D721Med (cell line): Measurements from ENCODE around the gene AFTPH.

Experiments
- DNase-seq: peaks from one replicate; pipeline ENCODE4 v3.0.0; 2011; ENCODE audit warnings: low spot score; ENCODE audit not compliant: insufficient read length
- FAIRE-seq: peaks from 2 replicates; lab custom pipeline; 2011; peaks lifted over from hg19 to GRCh38; lab: Jason Lieb, UNC
- TF ChIP-seq, protein P1 (sequence below): IDR thresholded peaks from 2 replicates; pipeline ENCODE4 v1.5.1; 2012; ENCODE audit warnings: mild to moderate bottlenecking, control low read depth; ENCODE audit not compliant: insufficient read depth; ENCODE audit errors: missing control alignments

The AFTPH gene

DNA sequence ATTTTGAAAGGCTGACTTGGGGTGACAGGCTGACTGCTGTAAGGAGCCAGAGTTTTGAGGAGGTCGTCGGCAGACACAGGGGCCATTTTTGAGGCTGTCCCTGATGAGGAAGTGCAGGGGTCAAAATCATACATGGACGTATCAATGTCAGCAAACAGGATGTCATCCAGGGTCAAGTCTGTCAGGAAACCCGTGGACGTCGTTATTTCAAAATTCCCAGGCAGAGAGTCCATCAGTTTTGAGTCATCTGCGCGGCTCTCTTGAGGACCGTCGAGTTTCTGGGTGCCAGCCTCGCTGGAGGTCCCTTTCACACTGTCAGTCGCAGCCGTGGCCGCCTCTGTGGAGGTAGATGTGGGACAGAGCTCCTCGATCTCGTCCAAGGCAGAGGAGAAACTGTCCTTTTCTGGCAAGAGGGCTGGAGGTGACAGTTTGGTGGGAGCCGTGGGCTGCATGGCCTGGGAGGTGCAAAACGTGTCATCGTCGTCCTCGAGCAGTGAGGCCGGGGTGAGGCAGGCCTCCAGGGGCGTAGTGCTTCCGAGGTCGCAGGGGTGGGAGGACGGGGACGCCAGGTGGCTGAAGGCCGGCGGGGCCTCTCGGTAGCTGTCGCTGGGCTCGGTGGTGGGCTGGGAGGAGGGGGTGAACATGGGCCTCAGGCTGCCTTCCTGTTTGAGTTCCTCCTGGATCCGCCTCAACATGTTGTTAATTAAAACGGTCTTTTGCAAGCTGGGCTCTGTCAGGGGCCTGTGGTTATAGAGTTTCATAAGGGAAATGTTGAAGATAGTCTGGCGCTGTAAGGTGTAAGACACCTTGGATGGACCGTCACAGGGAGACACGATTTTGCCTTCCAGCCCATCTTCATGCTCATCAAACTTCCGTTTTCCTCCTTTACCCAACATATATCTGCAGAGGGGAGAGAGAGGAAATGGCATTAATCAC is 112.1 kb downstream of the AFTPH start:
- TF ChIP-seq, protein P1, sequence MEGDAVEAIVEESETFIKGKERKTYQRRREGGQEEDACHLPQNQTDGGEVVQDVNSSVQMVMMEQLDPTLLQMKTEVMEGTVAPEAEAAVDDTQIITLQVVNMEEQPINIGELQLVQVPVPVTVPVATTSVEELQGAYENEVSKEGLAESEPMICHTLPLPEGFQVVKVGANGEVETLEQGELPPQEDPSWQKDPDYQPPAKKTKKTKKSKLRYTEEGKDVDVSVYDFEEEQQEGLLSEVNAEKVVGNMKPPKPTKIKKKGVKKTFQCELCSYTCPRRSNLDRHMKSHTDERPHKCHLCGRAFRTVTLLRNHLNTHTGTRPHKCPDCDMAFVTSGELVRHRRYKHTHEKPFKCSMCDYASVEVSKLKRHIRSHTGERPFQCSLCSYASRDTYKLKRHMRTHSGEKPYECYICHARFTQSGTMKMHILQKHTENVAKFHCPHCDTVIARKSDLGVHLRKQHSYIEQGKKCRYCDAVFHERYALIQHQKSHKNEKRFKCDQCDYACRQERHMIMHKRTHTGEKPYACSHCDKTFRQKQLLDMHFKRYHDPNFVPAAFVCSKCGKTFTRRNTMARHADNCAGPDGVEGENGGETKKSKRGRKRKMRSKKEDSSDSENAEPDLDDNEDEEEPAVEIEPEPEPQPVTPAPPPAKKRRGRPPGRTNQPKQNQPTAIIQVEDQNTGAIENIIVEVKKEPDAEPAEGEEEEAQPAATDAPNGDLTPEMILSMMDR, result no peak
- DNase-seq, result no peak
- FAIRE-seq, result no peak

DNA sequence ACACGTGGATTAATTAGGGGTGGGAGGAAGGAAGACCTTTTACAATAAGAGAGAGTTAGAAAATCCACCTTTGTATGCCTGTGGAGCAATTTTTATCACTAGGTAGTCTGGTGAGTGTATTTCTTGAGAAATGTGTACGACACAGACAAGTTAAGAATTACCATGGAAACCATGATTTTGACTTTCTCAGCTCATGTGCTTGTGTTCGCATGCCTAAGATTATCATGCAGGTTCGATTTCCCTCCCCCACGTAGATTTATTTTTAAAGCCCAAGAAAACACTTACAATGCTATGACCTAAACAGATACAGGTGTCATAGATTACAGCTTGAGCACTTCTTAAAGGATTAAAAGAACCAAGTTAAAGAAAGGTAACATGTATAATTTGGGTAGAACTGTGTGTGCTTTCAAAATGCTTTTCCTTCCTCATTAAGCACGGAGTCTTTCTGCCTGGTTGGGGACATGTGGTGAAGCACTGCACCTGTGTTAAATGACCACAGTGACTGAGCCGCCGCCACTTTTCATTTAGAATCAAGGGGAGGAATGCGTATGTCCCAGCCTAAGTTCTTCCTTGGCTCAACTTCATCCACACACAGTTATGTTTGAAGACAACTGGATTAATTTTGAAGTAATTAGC is 113.0 kb downstream of the AFTPH start:
- FAIRE-seq, result no peak
- no peak for DNase-seq
- TF ChIP-seq, protein P1, result no peak

DNA sequence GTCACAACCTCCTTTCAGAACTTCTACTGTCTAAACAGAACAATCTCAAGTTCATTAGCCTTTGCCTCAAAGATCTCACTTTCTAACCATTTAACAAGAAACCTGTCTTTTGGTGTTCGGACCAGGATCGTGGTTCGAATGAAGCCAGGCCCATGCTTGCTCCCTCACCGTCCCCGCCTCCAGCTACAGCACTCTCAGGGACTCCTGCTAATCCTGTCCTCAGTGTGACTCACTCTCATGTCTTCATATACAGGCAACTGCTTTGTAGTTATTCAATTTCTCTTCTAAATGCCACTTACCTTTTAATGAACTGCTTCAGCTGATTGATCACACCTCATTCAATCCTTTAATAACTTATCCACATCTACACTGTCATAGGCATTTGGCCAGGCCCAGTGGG is 113.8 kb downstream of the AFTPH start:
- FAIRE-seq (no peak), DNase-seq (no peak)
- TF ChIP-seq, protein P1, result no peak

DNA sequence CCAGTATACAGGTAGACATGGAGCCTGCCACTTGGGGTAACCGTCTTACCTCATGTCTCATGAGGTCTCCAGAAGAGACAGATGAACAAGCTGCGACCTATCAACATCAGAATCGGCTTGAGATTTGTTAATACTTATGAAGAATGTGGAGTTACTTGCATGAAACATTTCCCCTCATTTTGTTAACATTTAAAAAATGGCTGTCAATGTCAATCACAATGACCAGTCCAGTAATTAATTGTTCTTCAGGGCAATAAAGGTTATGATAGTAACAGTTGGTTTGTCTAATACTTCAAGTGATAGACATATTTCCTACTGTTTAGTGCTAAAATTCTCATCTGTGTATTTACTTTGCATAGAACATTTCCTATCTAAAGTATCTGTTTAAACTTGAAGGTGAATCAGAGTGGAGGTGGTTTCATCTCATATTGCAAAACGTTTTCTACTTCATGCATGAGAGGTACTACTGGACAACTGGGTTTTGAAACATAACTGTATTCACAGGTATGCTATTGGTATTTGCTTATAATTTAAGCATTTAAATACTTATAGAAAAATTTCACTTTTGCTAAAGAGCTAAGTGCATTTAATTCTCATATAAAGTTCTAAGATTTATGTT is 114.5 kb downstream of the AFTPH start:
- TF ChIP-seq, protein P1, result no peak
- FAIRE-seq (no peak), DNase-seq (no peak)

DNA sequence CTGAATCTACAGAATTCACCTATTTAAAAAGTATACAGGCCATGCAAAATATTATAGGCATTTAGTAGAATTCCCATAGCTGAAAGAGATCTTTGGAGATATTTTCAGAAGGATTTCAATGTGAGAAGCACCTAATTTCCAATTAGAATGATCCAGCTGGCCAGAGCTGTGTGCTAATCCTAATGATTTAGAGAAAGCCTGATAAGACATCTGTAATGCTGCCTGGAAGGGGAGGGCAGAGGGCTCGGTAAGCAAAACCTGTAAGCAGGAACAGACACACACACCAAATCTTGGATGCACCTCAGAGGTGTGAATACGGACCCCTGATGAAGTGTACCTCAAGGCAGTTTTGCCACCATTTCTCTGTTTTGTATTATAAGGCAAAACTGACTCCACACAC is 115.6 kb downstream of the AFTPH start:
- FAIRE-seq, result no peak
- TF ChIP-seq, protein P1, result no peak

DNA sequence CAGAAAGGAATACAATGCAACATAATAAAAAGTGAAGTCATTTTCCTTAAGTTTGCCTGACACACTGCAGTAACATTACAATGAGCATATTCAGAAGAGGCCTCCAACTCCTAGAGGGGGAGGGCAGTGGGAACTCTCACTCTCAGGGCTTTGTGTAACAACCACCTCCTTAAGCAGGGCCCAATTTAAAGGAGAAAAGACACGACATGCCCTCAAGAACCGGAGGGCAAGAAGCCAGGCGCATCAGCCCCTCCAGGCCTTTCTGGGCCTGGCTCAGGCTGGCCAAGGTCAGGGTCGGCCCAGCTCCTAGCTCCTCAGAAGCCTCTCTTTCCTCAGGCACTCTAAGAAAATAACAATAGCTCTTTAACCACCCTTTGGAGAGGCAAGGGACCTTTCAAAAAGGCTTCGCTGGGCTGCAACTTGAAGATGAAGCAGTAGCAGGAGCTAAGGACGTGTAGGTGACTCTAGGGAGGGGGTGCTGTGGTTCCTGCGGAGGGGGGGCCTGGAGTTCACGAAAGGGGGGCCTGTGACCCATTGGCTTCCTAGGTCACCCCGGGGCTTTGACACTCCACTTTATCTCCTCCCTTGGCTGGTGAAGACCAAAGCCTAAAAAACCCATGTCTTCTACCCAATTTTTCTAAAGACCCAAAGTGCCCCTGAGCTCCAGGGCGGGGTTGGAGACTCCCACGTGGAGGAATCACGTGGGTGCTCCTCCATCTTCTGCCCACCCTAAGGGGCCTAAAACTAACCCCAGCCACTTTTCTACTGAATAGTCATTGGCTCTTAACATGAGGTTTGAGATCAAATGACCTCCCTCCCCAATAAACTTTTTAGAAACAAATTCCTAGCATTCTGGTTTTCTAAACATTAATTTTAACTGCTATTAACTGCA is 116.3 kb downstream of the AFTPH start:
- FAIRE-seq (no peak), DNase-seq (no peak)
- TF ChIP-seq, protein P1, result no peak

More for the DNA sequence above, 115.6 kb downstream of the AFTPH start:
- peak; percentile 71 for DNase-seq
